IPS-15b (cell line): ENCODE measurements around the gene RAB19.
A peak's percentile ranks its signal among the peaks of the same experiment; 100 is the strongest.

Experiments
- H3K27me3 ChIP-seq: one replicate; pipeline ENCODE4 v1.6.1; 2013; ENCODE audit warnings: low read length; ENCODE audit not compliant: control insufficient read depth, insufficient read depth
- H3K36me3 ChIP-seq: one replicate; pipeline ENCODE4 v1.6.1; 2013; ENCODE audit warnings: low read length; ENCODE audit not compliant: control insufficient read depth, insufficient read depth
- H3K4me1 ChIP-seq: one replicate; pipeline ENCODE4 v1.6.1; 2013; ENCODE audit warnings: mild to moderate bottlenecking, low read length; ENCODE audit not compliant: control insufficient read depth, insufficient read depth
- H3K4me3 ChIP-seq: one replicate; pipeline ENCODE4 v1.5.1; 2013; ENCODE audit warnings: low read depth, low read length
- H3K9ac ChIP-seq: one replicate; pipeline ENCODE4 v1.6.1; 2013; ENCODE audit warnings: low read depth, mild to moderate bottlenecking, low read length
- H3K9me3 ChIP-seq: one replicate; pipeline ENCODE4 v1.6.1; 2013; ENCODE audit warnings: mild to moderate bottlenecking, low read length; ENCODE audit not compliant: control insufficient read depth, insufficient read depth

Gene RAB19

GRCh38 chr7:140384894-140385545 is 18.8 kb upstream of the RAB19 start:
- no peaks in the 10 kb centered on the region for H3K27me3 ChIP-seq
- H3K4me3 ChIP-seq = no peak overlapping the region
- H3K9me3 ChIP-seq = no peaks in the 10 kb centered on the region
- H3K9ac ChIP-seq = no peak overlapping the region
- no peaks in the 10 kb centered on the region for H3K4me1 ChIP-seq
- H3K36me3 ChIP-seq = peaks cover 3% of the 10 kb centered on the region

GRCh38 chr7:140389445-140389844 is 14.4 kb upstream of the RAB19 start:
- no peaks in the 10 kb centered on the region for H3K36me3 ChIP-seq
- no peak overlapping the region for H3K9ac ChIP-seq
- no peak overlapping the region for H3K4me3 ChIP-seq
- peaks cover 9% of the 10 kb centered on the region for H3K4me1 ChIP-seq
- H3K27me3 ChIP-seq = no peaks in the 10 kb centered on the region
- no peaks in the 10 kb centered on the region for H3K9me3 ChIP-seq

DNA sequence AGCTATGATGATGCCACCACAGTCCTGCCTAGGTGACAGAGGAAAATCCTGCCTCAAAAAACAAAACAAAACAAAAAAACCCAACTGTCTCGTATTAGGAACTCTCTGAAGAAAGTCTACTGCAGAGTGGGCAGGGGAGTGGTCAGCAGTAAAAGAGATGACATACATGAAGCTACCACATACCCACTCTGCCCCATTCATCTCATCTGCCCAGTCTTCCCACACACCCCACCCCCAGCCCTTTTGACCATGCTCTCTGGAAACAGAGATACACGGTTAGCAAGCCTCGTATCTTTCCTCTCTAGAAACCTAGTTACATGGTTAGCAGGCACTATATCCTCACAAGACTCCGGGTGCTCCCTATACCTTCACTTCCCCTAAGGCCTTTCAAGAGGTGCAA is 13.8 kb upstream of the RAB19 start:
- no peaks in the 10 kb centered on the region for H3K36me3 ChIP-seq
- peaks cover 9% of the 10 kb centered on the region for H3K4me1 ChIP-seq
- H3K9ac ChIP-seq = no peak overlapping the region
- H3K9me3 ChIP-seq = no peaks in the 10 kb centered on the region
- no peak overlapping the region for H3K4me3 ChIP-seq
- no peaks in the 10 kb centered on the region for H3K27me3 ChIP-seq

DNA sequence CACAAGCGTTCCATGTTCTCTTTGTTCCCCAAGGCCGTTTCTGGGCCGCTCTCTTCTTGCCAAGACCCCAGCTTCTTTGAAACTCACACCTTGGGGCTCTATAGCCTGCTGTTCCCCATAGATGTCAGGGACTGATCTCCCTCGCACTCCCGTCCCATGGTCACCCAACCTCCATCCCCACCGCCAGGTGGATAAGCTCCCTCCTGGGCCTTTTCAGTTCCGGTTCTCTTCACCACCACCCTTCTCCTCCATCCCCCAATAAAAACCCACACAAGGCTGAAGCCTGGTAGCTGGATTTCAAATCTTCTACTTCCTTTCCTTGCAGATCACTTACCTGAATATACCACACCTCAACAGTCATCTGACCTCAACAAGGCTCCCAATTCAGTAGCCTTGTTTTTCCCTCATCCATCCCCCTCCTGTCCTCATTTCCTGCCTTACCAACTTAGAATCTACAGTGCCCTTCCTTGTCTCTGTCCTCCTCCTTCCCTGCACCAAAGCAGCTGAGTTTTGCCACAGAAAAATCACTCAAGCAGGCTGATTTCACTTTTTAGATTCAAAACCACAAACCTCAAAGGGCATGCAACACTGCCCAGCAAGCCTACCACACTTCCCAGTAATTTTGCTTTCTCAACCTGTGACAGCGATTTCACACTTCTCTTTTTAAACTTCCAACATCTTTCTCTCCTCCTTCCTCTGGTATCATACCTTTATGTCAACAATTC is 13.2 kb upstream of the RAB19 start:
- Histone ChIP-seq H3K36me3 (no peaks in the 10 kb centered on the region), H3K27me3 (no peaks in the 10 kb centered on the region), H3K9me3 (no peaks in the 10 kb centered on the region), H3K4me3 (no peak overlapping the region), H3K9ac (peak overlapping the region; percentile 65), H3K4me1 (peaks cover 9% of the 10 kb centered on the region)

GRCh38 chr7:140391634-140392033 is 12.2 kb upstream of the RAB19 start:
- Histone ChIP-seq H3K36me3 (no peaks in the 10 kb centered on the region), H3K9me3 (no peaks in the 10 kb centered on the region), H3K27me3 (no peaks in the 10 kb centered on the region), H3K4me3 (no peak overlapping the region), H3K9ac (no peak overlapping the region), H3K4me1 (peaks cover 9% of the 10 kb centered on the region)

DNA sequence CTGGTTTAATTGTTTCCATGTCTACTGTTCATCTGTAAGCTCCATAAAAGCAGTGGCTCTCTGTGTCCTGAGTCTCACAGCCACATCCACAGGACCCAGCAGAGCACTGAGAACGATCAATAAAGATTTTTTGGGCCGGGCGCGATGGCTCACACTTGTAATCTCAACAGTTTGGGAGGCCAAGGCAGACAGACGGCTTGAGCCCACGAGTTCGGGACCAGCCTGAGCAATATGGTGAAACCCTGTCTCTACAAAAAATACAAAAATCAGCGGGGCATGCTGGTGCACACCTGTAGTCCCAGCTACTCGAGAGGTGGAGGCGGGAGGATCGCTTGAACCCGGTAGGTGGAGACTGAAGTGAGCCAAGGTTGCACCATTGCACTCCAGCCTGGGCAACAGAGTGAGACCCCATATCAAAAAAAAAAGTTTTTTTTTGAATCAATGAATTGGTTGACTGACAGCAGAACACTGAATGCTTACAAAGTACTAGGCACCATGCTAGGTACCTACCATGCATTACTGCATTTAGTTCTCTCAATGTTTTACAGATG is 10.0 kb upstream of the RAB19 start:
- Histone ChIP-seq H3K4me3 (no peak overlapping the region), H3K36me3 (no peaks in the 10 kb centered on the region), H3K27me3 (no peaks in the 10 kb centered on the region), H3K9me3 (no peaks in the 10 kb centered on the region), H3K9ac (no peak overlapping the region), H3K4me1 (peaks cover 9% of the 10 kb centered on the region)

DNA sequence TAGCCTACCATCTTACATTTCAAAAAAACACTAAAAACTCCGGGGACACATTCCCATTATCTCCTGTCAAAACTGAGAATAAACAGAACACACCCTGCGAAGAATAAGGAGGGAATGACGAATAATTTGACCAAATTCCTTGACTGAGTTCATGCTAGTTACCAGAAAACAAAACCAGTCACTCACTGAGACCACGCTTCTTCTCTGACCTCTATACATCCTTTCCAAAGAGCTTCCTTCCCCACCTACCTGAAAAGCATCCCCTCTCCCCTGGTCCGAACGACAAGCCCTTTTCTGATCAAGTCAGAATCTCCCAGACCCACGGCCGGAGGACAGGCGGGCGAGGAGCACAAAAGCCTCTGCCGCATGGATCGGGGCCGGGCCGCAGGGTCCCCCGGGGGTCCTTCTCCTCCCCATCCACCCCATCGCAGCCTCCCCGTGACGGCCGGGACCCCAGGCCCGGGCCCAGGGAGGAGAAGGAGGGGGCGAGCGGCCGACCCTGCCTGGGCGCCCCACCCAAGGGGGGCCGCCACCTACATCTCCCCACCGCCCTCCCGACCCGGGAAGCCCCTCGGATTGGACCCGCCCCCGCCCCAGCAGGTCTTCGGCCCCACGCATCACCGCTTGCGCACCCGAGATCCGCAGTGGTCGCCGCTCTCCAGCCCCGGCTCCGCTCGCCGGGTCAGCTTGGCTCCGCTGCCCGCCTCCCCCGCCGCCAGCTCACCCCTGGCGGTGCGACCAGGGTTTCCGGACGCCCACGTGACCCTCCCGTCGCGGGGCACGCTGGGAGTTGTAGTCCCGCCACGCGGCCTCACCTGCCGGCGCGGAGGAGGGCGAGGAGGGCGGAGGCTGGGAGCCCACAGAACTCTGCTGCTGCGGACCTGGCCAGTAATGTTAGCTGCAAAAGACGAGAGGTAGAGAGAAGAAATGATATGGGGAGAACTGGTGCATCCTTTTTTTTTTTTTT is 5.8 kb upstream of the RAB19 start, which contains the start of gene SLC37A3:
Gene SLC37A3, minus strand, starts transcription at position 747 of the 967 bp plus-strand sequence. CDS start 16,004 bp downstream, outside the sequence.
- Histone ChIP-seq H3K9me3 (no peaks in the 10 kb centered on the region), H3K4me1 (peaks cover 3% of the 10 kb centered on the region), H3K9ac (peak within 1 kb of the TSS; percentile 96), H3K4me3 (peak within 1 kb of the TSS; percentile 96), H3K36me3 (no peaks in the 10 kb centered on the region), H3K27me3 (no peaks in the 10 kb centered on the region)

- Histone ChIP-seq H3K4me3 (peak overlapping the region; percentile 13), H3K4me1 (peaks cover 5% of the 10 kb centered on the region), H3K9me3 (no peaks in the 10 kb centered on the region), H3K27me3 (no peaks in the 10 kb centered on the region), H3K36me3 (no peaks in the 10 kb centered on the region), H3K9ac (no peak overlapping the region)
These were observed 5.0 kb upstream of the RAB19 start for GRCh38 chr7:140398821-140399220.

DNA sequence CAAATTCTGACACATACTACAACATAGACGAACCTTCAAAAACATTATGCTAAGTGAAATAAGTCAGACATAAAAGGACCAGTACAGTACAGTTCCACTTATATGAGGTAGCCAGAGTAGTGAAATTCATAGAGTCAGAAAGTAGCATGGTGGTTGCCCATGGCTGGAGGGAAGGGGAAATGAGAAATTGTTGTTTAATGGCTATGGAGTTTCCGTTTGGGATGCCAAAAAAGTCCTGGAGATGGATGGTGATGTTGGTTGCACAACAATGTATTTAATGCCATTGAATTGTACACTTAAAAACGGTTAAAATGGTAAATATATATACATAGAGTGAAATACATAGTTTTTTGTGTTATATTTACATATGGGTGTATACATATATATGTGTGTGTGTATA is 3.5 kb upstream of the RAB19 start:
- no peak overlapping the region for H3K4me3 ChIP-seq
- H3K4me1 ChIP-seq = peaks cover 12% of the 10 kb centered on the region
- no peak overlapping the region for H3K9ac ChIP-seq
- no peaks in the 10 kb centered on the region for H3K27me3 ChIP-seq
- H3K9me3 ChIP-seq = no peaks in the 10 kb centered on the region
- no peaks in the 10 kb centered on the region for H3K36me3 ChIP-seq

DNA sequence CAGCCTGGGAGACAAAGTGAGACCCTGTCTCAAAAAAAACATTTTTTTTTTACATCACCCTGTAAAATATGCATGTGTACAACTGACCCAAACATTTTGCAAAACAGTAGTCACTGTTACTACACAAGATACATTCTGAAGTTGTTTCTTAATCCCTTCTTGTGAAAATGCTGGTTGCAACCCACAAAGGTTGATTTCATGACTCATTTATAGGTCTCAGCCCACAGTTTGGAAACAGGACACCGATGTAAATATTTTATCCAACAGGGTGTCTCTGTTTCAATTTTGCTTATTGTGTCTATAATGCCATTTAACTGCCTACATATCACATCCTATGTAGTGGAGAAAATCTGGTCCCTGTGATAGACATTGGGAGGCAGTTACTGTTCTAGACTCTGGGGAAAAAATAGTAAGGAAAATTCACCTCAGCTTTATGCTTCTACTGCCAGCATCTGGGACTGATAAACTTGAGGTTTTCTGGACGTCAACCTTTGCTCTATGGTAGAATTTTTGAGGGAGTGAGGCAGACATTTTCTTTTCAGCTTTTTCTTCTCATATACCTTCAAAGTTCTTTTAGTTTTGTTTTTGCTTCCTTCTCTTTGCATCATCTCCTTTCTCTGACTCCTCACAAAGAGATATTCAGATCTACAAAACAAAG is 1.6 kb upstream of the RAB19 start:
- no peak overlapping the region for H3K9ac ChIP-seq
- peaks cover 12% of the 10 kb centered on the region for H3K4me1 ChIP-seq
- no peaks in the 10 kb centered on the region for H3K27me3 ChIP-seq
- H3K4me3 ChIP-seq = no peak overlapping the region
- H3K36me3 ChIP-seq = peaks cover 4% of the 10 kb centered on the region
- H3K9me3 ChIP-seq = no peaks in the 10 kb centered on the region

GRCh38 chr7:140404565-140405065 is 757 bp downstream of the RAB19 start:
- H3K27me3 ChIP-seq = no peaks in the 10 kb centered on the region
- H3K9me3 ChIP-seq = no peaks in the 10 kb centered on the region
- peaks cover 5% of the 10 kb centered on the region for H3K36me3 ChIP-seq
- no peak overlapping the region for H3K9ac ChIP-seq
- peaks cover 12% of the 10 kb centered on the region for H3K4me1 ChIP-seq
- H3K4me3 ChIP-seq = peak overlapping the region; percentile 84
